ENCODE measurements around the gene OOSP3. TPM values are rescaled to one million over a fixed set of nuclear protein-coding genes. Genes with fewer than 3 reads are reported as not detected.
"Not testable (repeated sequence)": the region's sequence is repeated elsewhere in the genome, so short reads cannot be mapped to it uniquely, and the experiment has no call there.

The OOSP3 gene
- total RNA-seq, 1 donor from 2014 or later, result 0.29 TPM

- intact Hi-C loops (cut with micrococcal nuclease), result no loop called here
- Mint-ChIP-seq H3K4me1 (no peaks in the 10 kb centered on the region), H3K9me3 (no peaks in the 10 kb centered on the region), H3K36me3 (ENCODE audit: low read depth) (no peaks in the 10 kb centered on the region), H3K4me3 (no peak overlapping the region), H3K27me3 (peaks cover 14% of the 10 kb centered on the region), H3K27ac (no peak overlapping the region)
- TF ChIP-seq, protein P1, sequence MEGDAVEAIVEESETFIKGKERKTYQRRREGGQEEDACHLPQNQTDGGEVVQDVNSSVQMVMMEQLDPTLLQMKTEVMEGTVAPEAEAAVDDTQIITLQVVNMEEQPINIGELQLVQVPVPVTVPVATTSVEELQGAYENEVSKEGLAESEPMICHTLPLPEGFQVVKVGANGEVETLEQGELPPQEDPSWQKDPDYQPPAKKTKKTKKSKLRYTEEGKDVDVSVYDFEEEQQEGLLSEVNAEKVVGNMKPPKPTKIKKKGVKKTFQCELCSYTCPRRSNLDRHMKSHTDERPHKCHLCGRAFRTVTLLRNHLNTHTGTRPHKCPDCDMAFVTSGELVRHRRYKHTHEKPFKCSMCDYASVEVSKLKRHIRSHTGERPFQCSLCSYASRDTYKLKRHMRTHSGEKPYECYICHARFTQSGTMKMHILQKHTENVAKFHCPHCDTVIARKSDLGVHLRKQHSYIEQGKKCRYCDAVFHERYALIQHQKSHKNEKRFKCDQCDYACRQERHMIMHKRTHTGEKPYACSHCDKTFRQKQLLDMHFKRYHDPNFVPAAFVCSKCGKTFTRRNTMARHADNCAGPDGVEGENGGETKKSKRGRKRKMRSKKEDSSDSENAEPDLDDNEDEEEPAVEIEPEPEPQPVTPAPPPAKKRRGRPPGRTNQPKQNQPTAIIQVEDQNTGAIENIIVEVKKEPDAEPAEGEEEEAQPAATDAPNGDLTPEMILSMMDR (IDR thresholded peaks at IDR 0.05), result no peak
- ATAC-seq (ENCODE audit: low read depth) (no peak), DNase-seq (no peak)
- CTCF ChIA-PET, result no interaction called here
- POLR2A ChIA-PET, result no interaction called here
Observed at GRCh38 chr11:59877325-59877724, 1.3 kb upstream of the OOSP3 start.

DNA sequence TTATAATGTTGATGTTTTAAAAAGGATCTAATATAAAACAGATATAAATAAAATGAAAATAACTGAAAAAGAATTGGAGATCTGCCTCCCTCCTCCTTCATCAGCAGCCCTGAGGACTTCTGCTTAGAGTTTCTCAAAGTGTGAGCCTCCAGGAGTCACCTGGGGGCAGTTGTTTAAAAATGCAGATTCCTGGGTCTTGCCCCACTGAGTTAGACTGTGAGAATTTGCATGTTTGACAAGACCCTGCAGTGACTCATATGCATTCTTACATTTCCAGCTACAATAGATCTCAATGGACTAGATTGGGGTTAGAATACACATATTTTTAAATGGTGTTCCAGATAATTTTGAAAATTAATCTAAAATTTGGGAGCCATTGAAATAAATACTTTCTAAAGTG lies 798 bp upstream of the OOSP3 start:
- no peaks in the 10 kb centered on the region for H3K9me3 Mint-ChIP-seq
- no peak overlapping the region for H3K4me3 Mint-ChIP-seq
- H3K27ac Mint-ChIP-seq, result no peak overlapping the region
- no peaks in the 10 kb centered on the region for H3K36me3 Mint-ChIP-seq (ENCODE audit: low read depth)
- POLR2A ChIA-PET, result no interaction called here
- ATAC-seq (ENCODE audit: low read depth) (no peak), DNase-seq (no peak)
- H3K27me3 Mint-ChIP-seq, result peaks cover 14% of the 10 kb centered on the region
- H3K4me1 Mint-ChIP-seq, result no peaks in the 10 kb centered on the region
- intact Hi-C loops (cut with micrococcal nuclease), result no loop called here
- TF ChIP-seq, protein P1 (IDR thresholded peaks at IDR 0.05), result no peak
- CTCF ChIA-PET, result no interaction called here

GRCh38 chr11:59879567-59879966 lies 985 bp downstream of the OOSP3 start:
- DNase-seq (no peak), ATAC-seq (ENCODE audit: low read depth) (no peak)
- Mint-ChIP-seq H3K4me3 (no peak overlapping the region), H3K4me1 (no peaks in the 10 kb centered on the region), H3K27me3 (peaks cover 13% of the 10 kb centered on the region), H3K9me3 (no peaks in the 10 kb centered on the region), H3K27ac (no peak overlapping the region), H3K36me3 (ENCODE audit: low read depth) (no peaks in the 10 kb centered on the region)
- TF ChIP-seq, protein P1 (IDR thresholded peaks at IDR 0.05), result no peak
- intact Hi-C loops (cut with micrococcal nuclease), result no loop called here
- ChIA-PET CTCF (no interaction called here), POLR2A (no interaction called here)

DNA sequence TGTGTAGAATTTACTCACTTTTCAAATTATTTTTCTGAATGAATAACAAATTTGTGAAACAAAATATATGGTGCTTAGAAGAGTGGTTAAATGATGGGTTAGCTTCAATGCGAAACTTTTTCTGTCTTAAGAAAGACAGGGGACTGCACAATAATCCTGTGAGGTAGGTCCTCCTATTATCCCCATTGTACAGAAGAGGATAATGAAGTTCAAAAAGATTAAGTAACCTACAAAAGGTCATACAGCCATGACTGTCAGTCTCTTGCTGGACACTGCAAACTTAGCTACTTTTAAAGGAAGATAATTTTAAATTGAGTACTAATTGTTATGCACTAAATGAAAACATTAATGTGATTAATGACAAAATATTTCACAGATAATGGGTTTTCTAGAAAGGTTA lies 5.0 kb downstream of the OOSP3 start:
- CTCF ChIA-PET, result no interaction called here
- Mint-ChIP-seq H3K4me3 (no peak overlapping the region), H3K27ac (no peak overlapping the region), H3K9me3 (peaks cover 16% of the 10 kb centered on the region), H3K36me3 (ENCODE audit: low read depth) (peaks cover 8% of the 10 kb centered on the region), H3K4me1 (no peaks in the 10 kb centered on the region), H3K27me3 (peaks cover 7% of the 10 kb centered on the region)
- ATAC-seq (ENCODE audit: low read depth) (no peak), DNase-seq (no peak)
- intact Hi-C loops (cut with micrococcal nuclease), result no loop called here
- POLR2A ChIA-PET, result no interaction called here
- TF ChIP-seq, protein P1 (IDR thresholded peaks at IDR 0.05), result no peak

DNA sequence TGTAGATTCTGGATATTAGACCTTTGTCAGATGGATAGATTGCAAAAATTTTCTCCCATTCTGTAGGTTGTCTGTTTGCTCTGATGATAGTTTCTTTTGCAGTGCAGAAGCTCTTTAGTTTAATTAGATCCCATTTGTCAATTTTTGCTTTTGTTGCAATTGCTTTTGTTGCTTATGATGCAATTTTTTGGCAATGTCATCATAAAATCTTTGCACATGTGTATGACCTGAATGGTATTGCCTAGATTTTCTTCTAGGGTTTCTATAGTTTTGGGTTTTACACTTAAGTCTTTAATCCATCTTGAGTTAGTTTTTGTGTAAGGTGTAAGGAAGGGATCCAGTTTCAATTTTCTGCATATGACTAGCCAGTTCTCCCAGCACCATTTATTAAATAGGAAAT lies 8.6 kb downstream of the OOSP3 start:
- H3K4me1 Mint-ChIP-seq; H3K27ac Mint-ChIP-seq; CTCF ChIA-PET; intact Hi-C loops (cut with micrococcal nuclease); DNase-seq; H3K4me3 Mint-ChIP-seq; POLR2A ChIA-PET; ATAC-seq (ENCODE audit: low read depth): not testable (repeated sequence)
- Mint-ChIP-seq H3K27me3 (peaks cover 15% of the 10 kb centered on the region), H3K9me3 (peaks cover 37% of the 10 kb centered on the region), H3K36me3 (ENCODE audit: low read depth) (peaks cover 16% of the 10 kb centered on the region)

DNA sequence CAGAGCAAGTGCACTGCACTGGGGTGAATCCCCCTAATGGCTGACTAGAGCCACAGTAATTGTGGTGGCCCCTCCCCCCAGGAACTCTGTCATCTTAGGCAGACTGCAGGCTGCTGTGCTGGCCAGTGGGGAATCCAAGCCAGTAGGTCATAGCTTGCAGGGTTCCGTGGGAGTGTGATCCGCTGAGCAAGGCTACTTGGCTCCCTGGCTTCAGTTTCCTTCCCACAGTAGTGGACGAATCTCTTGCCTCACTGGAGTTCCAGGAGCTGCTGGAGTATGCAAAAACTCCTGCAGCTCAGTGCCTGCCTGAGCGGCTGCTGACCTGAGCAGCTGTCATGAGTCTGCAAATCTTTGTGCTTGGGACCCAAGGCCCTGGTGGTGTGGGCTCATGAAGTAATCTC lies 13.2 kb downstream of the OOSP3 start:
- no peaks in the 10 kb centered on the region for H3K4me1 Mint-ChIP-seq
- H3K9me3 Mint-ChIP-seq, result peaks cover 33% of the 10 kb centered on the region
- intact Hi-C loops (cut with micrococcal nuclease), result no loop called here
- POLR2A ChIA-PET, result no interaction called here
- DNase-seq (no peak), ATAC-seq (ENCODE audit: low read depth) (no peak)
- no peak overlapping the region for H3K4me3 Mint-ChIP-seq
- H3K27me3 Mint-ChIP-seq, result peaks cover 25% of the 10 kb centered on the region
- CTCF ChIA-PET, result no interaction called here
- no peak overlapping the region for H3K27ac Mint-ChIP-seq
- H3K36me3 Mint-ChIP-seq (ENCODE audit: low read depth), result peaks cover 16% of the 10 kb centered on the region
- TF ChIP-seq, protein P1 (IDR thresholded peaks at IDR 0.05), result no peak

Measured in activated B cell treated with CpG ODN at 0.5 μM for 24 hours (primary cell).